ENCODE data around the gene HSD17B12. TPM values are rescaled to one million over a fixed set of nuclear protein-coding genes. Genes with fewer than 3 reads are reported as not detected.

The HSD17B12 gene
- total RNA-seq, 2 donors from 2014 or later, result 39.7 to 42.8 TPM

DNA sequence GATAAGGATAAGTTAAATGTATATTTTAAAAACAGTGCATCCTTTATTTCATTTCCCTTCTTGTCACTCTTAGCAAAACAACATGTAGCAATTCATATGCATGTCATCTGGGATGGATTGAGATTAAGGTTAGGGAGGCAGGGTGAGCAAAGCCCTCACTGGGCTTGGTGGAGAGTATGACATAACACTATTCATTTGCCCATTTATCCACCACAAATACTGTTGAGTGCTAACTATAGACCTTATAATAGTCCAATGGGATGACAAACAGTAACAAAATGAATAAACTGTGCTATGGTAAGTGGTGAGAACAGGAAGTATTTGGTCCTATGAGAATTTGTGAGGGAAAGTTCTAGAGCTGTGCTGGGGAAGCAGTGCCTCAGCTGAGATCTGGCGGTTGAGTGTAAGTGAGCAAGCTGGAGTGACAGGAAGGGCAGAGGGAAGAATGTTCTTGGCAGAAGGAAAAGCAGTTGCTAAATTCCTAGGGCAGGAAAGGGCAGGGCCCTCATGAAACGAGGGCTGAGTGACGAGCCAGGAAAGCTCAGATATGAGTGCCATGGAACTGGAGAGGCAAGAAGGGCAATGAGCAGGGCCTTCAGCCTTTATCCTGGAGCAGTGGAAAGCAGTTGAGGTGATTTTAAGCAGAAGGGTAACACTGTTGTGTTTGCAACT lies 6.7 kb downstream of the HSD17B12 start:
- ATAC-seq, result no peak
- peaks cover 12% of the 10 kb centered on the region for H3K4me1 ChIP-seq
- intact Hi-C loops (cut with DNase I), result no loop called here

GRCh38 chr11:43688394-43688793 lies 7.9 kb downstream of the HSD17B12 start:
- WGBS, 2 donors, result 67 to 81% methylated on average over 4 of the region's 4 CpGs
- ATAC-seq (no peak), DNase-seq (no peak)
- intact Hi-C loops (cut with DNase I), result no loop called here
- no peaks in the 10 kb centered on the region for H3K27me3 ChIP-seq
- no peak overlapping the region for H3K4me3 ChIP-seq
- TF ChIP-seq CTCF (IDR thresholded peaks at IDR 0.05) (no peak), POLR2A (IDR thresholded peaks at IDR 0.05) (no peak)
- H3K9me3 ChIP-seq, result no peaks in the 10 kb centered on the region
- H3K27ac ChIP-seq, result no peak overlapping the region
- peaks cover 5% of the 10 kb centered on the region for H3K4me1 ChIP-seq
- H3K36me3 ChIP-seq (replicated peaks in 1 of 2; ENCODE audit: insufficient read depth in 1 of 2, low read depth in 2 of 2), result no peaks in the 10 kb centered on the region

More for the DNA sequence above, 6.7 kb downstream of the HSD17B12 start:
- 60 to 64% methylated on average over 3 of the region's 3 CpGs for WGBS, 2 donors
- TF ChIP-seq POLR2A (IDR thresholded peaks at IDR 0.05) (no peak), CTCF (IDR thresholded peaks at IDR 0.05) (no peak)
- Histone ChIP-seq H3K27ac (no peak overlapping the region), H3K9me3 (no peaks in the 10 kb centered on the region), H3K27me3 (no peaks in the 10 kb centered on the region), H3K4me3 (no peak overlapping the region), H3K36me3 (replicated peaks in 1 of 2; ENCODE audit: insufficient read depth in 1 of 2, low read depth in 2 of 2) (no peaks in the 10 kb centered on the region)
- no peak for DNase-seq

- H3K36me3 ChIP-seq (replicated peaks in 1 of 2; ENCODE audit: insufficient read depth in 1 of 2, low read depth in 2 of 2), result no peaks in the 10 kb centered on the region
- no peak overlapping the region for H3K4me3 ChIP-seq
- 69 to 81% methylated on average over 2 of the region's 2 CpGs for WGBS, 2 donors
- no peaks in the 10 kb centered on the region for H3K9me3 ChIP-seq
- DNase-seq (no peak), ATAC-seq (no peak)
- H3K27ac ChIP-seq, result no peak overlapping the region
- TF ChIP-seq POLR2A (IDR thresholded peaks at IDR 0.05) (no peak), CTCF (IDR thresholded peaks at IDR 0.05) (no peak)
- intact Hi-C loops (cut with DNase I), result no loop called here
- peaks cover under 1% of the 10 kb centered on the region for H3K4me1 ChIP-seq
- no peaks in the 10 kb centered on the region for H3K27me3 ChIP-seq
These were observed 8.6 kb downstream of the HSD17B12 start for GRCh38 chr11:43689167-43689566.

- intact Hi-C loops (cut with DNase I), result no loop called here
- ATAC-seq (no peak), DNase-seq (no peak)
- H3K9me3 ChIP-seq, result no peaks in the 10 kb centered on the region
- H3K36me3 ChIP-seq (replicated peaks in 1 of 2; ENCODE audit: insufficient read depth in 1 of 2, low read depth in 2 of 2), result no peaks in the 10 kb centered on the region
- H3K4me3 ChIP-seq, result no peak overlapping the region
- H3K4me1 ChIP-seq, result no peaks in the 10 kb centered on the region
- TF ChIP-seq POLR2A (IDR thresholded peaks at IDR 0.05), result no peak
- no peak for TF ChIP-seq CTCF (IDR thresholded peaks at IDR 0.05)
- 79 to 92% methylated on average over 6 of the region's 6 CpGs for WGBS, 2 donors
- H3K27ac ChIP-seq, result no peak overlapping the region
- H3K27me3 ChIP-seq, result no peaks in the 10 kb centered on the region
These were observed 10.6 kb downstream of the HSD17B12 start for GRCh38 chr11:43690929-43691725.
